CD4-positive, alpha-beta T cell treated with Interleukin-4 for 4 hours (primary cell): ENCODE results near the gene ZDHHC21.
"Not testable (repeated sequence)": the region's sequence is repeated elsewhere in the genome, so short reads cannot be mapped to it uniquely, and the experiment has no call there.

Experiments
- DNase-seq: peaks from one replicate; pipeline ENCODE4 v3.0.0-alpha.2; 2020

The ZDHHC21 gene

DNA sequence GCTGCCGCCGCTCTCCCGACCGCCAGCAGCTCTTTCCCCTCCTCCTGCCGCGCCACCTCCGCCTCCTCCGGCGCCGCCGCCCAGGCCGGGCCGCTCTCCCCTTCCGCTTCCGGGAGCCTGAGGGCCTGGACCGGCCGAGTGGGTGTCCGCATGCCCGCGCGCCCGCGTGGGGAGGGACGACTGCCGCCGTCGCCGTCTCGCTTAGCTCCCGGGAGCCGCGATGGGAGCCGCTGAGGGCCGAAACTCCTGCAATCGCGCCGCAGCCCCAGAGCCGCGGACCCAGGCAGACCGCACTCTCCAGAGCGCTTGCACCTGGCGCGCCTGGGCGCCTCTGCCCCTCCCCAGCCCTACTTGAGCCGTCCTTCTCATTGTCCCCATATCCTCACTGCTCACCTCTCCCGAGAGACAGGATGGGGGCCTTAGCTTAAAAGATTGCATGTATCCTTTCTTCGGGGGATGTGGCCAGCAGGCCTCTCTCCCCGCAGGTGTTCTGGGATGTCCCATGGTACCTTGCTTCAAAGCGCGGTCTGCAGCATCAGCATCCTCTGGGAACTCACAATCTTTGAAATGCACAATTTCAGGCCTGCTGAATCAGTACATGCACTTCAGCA lies at the start of gene ZDHHC21:
Gene ZDHHC21 (minus strand): TSS at position 182 of the 611 bp plus-strand sequence. CDS start 19,092 bp downstream, outside the sequence.
- DNase-seq = peak; percentile 44

DNA sequence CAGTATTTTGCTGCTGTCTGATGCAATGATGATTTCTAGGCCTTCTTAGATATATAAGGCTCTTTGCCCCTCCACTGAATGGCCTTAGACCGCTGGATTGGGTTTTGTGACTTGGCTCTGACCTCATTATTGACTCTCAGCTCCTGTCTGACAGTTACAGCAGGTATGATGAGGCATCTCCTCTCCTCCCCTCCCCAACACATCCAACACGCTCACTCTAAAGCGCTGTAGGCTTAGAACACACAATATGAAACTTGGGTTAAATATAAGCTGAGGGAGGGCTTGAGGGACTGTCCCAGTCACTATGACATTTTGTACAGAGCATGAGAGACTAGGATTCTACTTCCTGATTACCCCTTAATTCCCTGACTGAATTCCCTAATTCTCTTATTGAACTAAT lies 48.1 kb upstream of the ZDHHC21 start:
- no peak for DNase-seq

DNA sequence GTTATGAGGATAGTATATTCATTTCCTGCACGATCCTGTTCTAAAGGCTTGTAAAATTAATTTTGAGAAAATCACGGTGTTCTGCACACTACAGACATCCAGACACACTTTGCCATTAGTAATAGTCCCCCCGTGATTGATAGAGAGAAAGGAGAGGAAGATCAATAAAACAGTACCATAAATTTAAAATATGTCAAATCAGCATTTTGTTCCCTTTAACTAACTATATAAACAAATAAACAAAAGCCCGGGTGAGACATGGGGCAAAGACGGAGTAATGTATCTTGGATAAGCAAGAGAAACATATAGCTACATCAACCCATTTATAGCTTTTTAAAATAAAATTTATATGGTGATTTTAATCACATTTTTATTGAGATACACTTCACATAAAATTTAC lies 39.9 kb upstream of the ZDHHC21 start:
- DNase-seq = no peak

DNA sequence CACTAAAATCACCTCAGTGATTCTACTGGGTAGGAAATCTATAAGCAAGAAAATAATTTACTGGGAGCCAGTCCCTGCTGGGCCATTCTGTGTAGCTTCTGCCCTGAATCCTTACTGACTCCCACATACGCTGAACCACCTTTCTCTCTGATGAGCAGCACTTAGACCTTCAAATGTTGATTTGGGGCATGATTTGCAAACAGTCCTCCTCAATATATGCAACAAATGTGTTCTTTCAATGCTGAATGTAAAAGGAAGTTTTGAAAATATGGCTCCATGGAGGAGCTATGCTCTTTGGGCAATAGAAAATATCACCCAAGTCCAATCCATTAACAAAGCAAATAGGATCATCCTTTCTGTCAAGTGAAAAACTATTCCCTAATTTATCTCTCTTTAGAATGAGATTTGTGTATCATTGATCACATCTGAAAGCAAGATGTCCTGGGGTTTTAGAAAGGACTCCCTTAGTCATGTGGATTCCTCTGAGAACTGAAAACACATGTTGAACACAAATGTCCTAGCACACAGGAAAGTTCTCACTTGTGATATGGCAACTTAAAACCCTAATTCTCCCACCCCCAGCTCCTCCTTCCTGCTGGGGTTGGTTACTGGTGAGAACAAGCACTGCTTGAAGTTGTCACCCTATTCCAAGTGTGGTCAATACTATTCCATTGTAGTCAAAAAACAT lies 38.2 kb upstream of the ZDHHC21 start:
- no peak for DNase-seq

GRCh38 chr9:14730461-14730898 lies 37.2 kb upstream of the ZDHHC21 start:
- no peak for DNase-seq

GRCh38 chr9:14723301-14723700 lies 30.1 kb upstream of the ZDHHC21 start:
- DNase-seq = no peak

GRCh38 chr9:14722391-14723035 lies 29.3 kb upstream of the ZDHHC21 start, which contains the start of gene CER1:
Gene CER1, minus strand, starts transcription at chr9:14722733. Its CDS starts 61 bp downstream, at chr9:14722672.
- no peak for DNase-seq

DNA sequence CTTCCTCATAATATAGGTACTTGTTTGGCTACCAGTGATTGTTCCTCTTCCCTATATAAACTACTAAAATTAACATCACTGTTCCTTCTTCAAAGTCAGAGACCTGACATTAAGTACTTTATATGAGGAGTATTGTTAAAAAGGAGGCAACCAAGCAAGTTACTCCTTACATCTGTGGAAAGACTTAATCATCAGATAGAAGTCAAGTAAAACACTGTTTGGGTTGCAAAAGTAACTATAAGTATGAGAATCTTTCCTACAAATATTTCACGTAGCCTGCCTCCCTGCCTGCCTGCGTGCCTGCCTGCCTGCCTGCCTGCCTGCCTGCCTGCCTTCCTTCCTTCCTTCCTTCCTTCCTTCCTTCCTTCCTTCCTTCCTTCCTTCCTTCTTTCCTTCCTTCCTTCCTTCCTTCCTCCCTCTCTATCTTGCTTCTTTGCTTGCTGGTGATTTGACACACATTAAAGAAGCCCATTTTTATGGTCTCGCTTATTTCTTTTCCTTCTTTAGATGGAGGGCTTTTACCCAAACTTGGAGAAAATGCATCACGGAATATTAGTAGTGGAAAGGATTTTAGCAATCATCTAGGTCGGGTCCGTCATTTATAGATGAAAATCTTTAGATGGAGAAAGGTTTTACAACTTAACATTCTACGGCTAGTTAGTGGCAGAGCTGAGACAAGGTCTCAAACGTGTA lies 26.1 kb upstream of the ZDHHC21 start:
- no peak for DNase-seq

DNA sequence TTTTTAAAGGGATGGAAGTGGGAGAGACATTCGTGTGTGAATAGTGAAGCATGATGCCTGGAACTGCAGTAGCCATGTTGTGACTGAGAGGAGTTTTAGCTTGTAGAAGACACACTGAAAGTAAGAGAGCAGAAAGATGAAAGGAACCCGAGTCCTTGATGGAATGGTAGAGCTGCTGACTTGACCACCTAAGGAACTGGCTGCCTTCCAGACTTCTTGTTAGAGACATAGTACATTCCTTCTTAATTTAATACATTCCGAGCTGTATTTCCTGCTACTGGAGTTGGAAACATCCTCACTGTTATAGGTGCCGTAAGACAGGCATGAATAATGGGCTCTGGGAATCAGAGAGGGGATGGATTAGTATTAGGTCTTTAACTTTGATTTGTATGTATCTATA lies 21.9 kb upstream of the ZDHHC21 start:
- no peak for DNase-seq

DNA sequence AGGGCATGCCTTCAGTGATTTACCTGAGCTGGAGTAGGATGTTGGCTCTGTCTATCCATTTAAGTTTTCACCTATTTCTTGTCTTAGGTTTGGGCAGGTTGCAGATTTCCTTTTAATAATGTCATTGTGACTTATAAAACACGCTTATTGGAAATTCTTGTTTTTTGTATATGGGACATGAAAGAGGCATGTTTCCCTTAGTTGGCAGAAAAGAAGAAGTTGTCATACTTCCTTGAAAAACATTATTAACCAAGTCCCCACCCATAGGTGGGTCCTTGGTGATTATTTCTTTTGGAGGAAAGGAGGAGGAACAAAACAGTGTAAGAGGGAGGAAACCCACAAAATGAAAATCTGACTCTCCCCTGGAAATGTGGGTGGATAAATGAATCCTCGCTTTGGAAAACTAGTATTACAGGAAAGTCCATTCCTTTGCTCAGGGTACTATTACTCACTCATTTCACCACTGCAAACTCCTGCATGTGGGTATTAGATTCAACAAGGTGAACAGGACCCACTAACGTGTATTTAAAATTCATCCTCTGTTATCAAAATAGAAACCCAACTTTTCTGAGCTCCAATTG lies 20.0 kb upstream of the ZDHHC21 start:
- no peak for DNase-seq

- no peak for DNase-seq
Measured at GRCh38 chr9:14710804-14711203, 17.6 kb upstream of the ZDHHC21 start.

- no peak for DNase-seq
Measured at GRCh38 chr9:14706530-14707140, 13.4 kb upstream of the ZDHHC21 start.

DNA sequence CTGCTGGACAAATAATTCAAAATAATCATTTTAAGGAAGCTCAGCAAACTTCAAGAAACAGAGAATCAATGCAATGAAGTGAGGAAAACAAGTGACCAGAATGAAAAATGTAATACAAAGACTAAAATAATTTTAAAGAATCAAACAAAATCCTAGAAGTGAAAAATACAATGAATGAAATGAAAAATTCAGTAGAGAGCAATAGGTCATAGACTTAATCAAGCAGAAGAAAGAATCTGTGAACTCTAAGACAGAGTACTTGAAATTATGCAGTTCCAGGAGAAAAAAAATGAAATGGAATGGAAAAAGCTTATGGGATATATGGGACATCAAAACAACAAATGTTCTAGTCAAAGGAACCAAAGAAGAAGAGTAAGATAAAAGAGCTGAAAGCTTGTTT lies 11.8 kb upstream of the ZDHHC21 start:
- no peak for DNase-seq

- DNase-seq = no peak
Measured at GRCh38 chr9:14704281-14704680, 11.0 kb upstream of the ZDHHC21 start.

- no peak for DNase-seq
Measured at GRCh38 chr9:14702200-14702720, 9.0 kb upstream of the ZDHHC21 start.

DNA sequence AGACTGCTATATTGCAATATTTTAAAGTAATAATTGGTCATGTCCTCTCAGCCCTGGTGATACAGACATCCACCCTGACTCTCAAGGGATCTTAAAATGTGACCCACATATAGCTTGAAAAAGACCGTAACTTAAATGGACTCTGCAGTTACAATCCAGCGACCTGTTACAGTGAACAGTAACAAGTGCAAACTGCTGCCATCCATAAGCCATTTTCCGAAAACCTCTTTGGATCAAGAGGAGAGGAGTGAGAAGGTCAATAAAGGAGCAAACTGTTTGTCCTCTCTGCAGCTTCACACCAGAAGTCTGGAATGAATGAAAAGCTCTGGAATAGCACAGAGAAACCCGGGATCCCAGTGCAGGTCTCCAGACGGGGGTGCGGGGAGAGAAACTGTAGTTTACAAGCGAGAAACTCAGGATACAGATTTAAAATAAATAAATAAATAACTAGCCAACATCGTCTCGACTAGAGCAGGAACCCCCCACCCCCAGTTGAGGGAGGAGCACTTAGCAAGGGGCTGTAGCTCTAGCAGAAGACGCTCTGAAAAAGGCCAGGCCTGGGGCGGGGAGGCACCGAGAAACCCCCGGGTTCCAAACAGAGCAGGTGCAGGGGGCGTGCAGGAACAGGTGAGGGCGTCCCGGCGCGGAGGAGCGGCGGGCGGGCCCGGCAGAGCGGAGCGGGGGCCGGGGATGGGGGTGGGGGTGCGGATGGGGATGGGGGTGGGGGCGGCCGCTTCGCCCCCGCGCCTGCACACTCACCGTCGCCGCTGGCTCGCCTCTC lies 572 bp downstream of the ZDHHC21 start:
- peak; percentile 18 for DNase-seq

GRCh38 chr9:14690948-14691730 lies 2.1 kb downstream of the ZDHHC21 start:
- DNase-seq = no peak

DNA sequence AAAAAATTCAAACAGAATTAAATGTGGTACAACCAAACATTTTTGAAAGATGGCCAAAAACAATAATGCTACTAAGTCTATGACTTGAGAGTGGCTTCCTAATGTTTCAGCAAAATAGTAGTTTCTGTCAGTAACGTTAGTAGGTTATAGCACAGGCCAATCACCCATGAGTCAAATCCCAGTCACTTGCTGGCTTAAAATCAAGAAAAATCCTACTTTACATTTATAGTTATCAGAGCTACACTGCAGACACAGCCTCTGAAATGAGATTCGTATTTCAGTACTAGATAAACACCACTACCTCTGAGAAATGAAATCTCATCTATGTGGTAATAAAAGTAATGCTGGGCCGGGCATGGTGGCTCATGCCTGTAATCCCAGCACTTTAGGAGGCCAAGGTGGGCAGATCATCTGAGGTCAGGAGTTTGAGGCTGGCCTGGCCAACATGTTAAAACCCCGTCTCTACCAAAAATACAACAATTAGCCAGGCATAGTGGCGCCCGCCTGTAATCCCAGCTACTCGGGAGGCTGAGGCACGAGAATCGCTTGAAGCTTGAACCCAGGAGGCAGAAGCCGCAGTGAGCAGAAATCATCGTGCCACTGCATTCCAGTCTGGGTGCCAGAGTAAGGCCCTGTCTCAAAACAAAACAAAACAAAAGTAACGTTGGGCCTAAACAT lies 6.1 kb downstream of the ZDHHC21 start:
- no peak for DNase-seq

DNA sequence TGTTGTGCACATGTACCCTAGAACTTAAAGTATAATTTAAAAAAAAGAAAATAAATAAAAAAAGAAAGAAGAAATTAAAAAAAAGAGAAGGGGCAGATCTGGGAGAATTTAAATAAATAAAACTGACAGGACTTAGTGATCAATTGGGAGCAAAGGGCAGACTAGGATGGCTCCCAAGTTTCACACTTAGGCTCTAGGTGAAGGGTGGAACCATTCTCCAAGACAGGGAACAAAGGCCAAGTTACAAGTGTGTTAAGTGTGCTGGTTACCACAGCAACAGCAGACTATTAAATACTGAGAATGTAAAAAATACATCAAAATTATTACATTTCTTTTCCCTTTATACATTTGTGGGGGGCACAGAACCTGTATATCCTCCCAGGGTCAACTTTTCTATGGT lies 7.1 kb downstream of the ZDHHC21 start:
- no peak for DNase-seq

GRCh38 chr9:14682616-14683015 lies 10.6 kb downstream of the ZDHHC21 start:
- DNase-seq = not testable (repeated sequence)
